Naive thymus-derived CD4-positive, alpha-beta T cell (primary cell): ENCODE measurements around the gene PRKN. TPM values are rescaled to one million over a fixed set of nuclear protein-coding genes. Genes with fewer than 3 reads are reported as not detected.

Experiments
- ATAC-seq: fragments of 150-1000 bp; cut with Tn5 transposase; 2 replicates; pipeline ENCODE4 v1.10.0; 2021; ENCODE audit warnings: mild to moderate bottlenecking, moderate library complexity
- CTCF ChIA-PET: fragments of 350-600 bp; sonication (Branson Sonifier 250); formaldehyde crosslinking; loops from one replicate; lab custom pipeline; 2021; ENCODE audit warnings: antibody characterized with exemption; lab: Charles Lee
- POLR2A ChIA-PET: fragments of 350-600 bp; sonication (Branson Sonifier 250); formaldehyde crosslinking; loops from one replicate; lab custom pipeline; 2021; ENCODE audit warnings: antibody characterized with exemption, inconsistent platforms; lab: Charles Lee
- DNase-seq, 9 donors: peaks; one replicate each; pipeline versions ENCODE4 v3.0.0 to v3.0.0-alpha.2; 2020 to 2022; ENCODE audit warnings: mixed read lengths in 1 of 9
- H3K27ac ChIP-seq: one replicate; pipeline ENCODE4 v1.7.0; 2013; ENCODE audit warnings: mild to moderate bottlenecking, low read depth, low read length, moderate library complexity
- H3K27me3 ChIP-seq, 2 donors: one replicate each; pipeline ENCODE4 v1.7.0; 2013; ENCODE audit warnings: low read length in 2 of 2, mild to moderate bottlenecking in 2 of 2, moderate library complexity in 2 of 2; ENCODE audit not compliant: control insufficient read depth in 2 of 2, insufficient read depth in 2 of 2
- H3K36me3 ChIP-seq, 3 experiments: 1 replicate in 2 of 3; 2 replicates in 1 of 3; pipeline ENCODE4 v1.7.0; 2013; ENCODE audit warnings: low read length in 3 of 3, mild to moderate bottlenecking in 3 of 3, moderate library complexity in 1 of 3; ENCODE audit not compliant: insufficient read depth in 3 of 3, control insufficient read depth in 2 of 3
- H3K4me1 ChIP-seq, 2 donors: one replicate each; pipeline ENCODE4 v1.7.0; 2013; ENCODE audit warnings: low read length in 2 of 2, mild to moderate bottlenecking in 2 of 2, moderate library complexity in 1 of 2; ENCODE audit not compliant: control insufficient read depth in 2 of 2, insufficient read depth in 2 of 2
- H3K4me3 ChIP-seq: 2 replicates; pipeline ENCODE4 v1.7.0; 2013; ENCODE audit warnings: mild to moderate bottlenecking, low read length
- H3K9me3 ChIP-seq, 3 experiments: 1 replicate in 2 of 3; 2 replicates in 1 of 3; pipeline ENCODE4 v1.7.0; 2013; ENCODE audit warnings: low read length in 3 of 3; ENCODE audit not compliant: control insufficient read depth in 2 of 3
- H3K27ac Mint-ChIP-seq, 9 donors: one replicate each; pipeline ENCODE4 v1.8.0; 2020 to 2022; ENCODE audit warnings: mixed read lengths in 9 of 9, mild to moderate bottlenecking in 8 of 9, moderate library complexity in 5 of 9, inconsistent platforms in 2 of 9
- H3K27me3 Mint-ChIP-seq, 5 donors: one replicate each; pipeline ENCODE4 v1.8.0; 2021 to 2022; ENCODE audit warnings: mixed read lengths in 5 of 5, mild to moderate bottlenecking in 1 of 5
- H3K36me3 Mint-ChIP-seq, 5 donors: one replicate each; pipeline ENCODE4 v1.8.0; 2020 to 2022; ENCODE audit warnings: mixed read lengths in 5 of 5, mild to moderate bottlenecking in 3 of 5, inconsistent platforms in 1 of 5
- H3K4me1 Mint-ChIP-seq, 7 donors: one replicate each; pipeline ENCODE4 v1.8.0; 2020 to 2022; ENCODE audit warnings: mixed read lengths in 7 of 7, mild to moderate bottlenecking in 3 of 7, inconsistent platforms in 1 of 7
- H3K4me3 Mint-ChIP-seq, 10 donors: one replicate each; pipeline ENCODE4 v1.8.0; 2020 to 2022; ENCODE audit warnings: mild to moderate bottlenecking in 10 of 10, mixed read lengths in 10 of 10, moderate library complexity in 6 of 10, inconsistent platforms in 2 of 10
- H3K9me3 Mint-ChIP-seq, 11 donors: one replicate each; pipeline ENCODE4 v1.8.0; 2020 to 2022; ENCODE audit warnings: mixed read lengths in 11 of 11, mild to moderate bottlenecking in 4 of 11, inconsistent platforms in 1 of 11, moderate library complexity in 1 of 11
- intact Hi-C, 2 donors: fragments of 100-400 bp; cut with micrococcal nuclease; formaldehyde crosslinking; loops; one replicate each; pipeline ENCODE4 v1.15.1; 2023
- polyA plus RNA-seq, 2 donors: library from polyadenylated mRNA; unstranded; fragments of 300-500 nt; fragmentation: Illumina TruSeq; gene quantifications; one replicate each; pipeline ENCODE4 v1.2.3, GENCODE V29; 2021
- total RNA-seq, 6 experiments: library from RNA in 5 of 6; stranded (reverse) in 5 of 6; gene quantifications; 1 replicate in 5 of 6; 2 replicates in 1 of 6; pipeline ENCODE4 v1.2.3 and lab custom pipeline; 2021 to 2026

The PRKN gene
- total and polyA plus RNA-seq, 7 experiments from 2014 or later, result 0.44 to 10.3 (median 8.1) TPM

- ChIA-PET POLR2A (no interaction called here), CTCF (no interaction called here)
- H3K27me3 ChIP-seq, result no peaks in the 10 kb centered on the region
- Mint-ChIP-seq H3K36me3 (peaks cover 0 to 20% (median 5%) of the 10 kb centered on the region in 5 donors), H3K27ac (no peak overlapping the region), H3K4me3 (no peak overlapping the region), H3K9me3 (peaks cover 0 to 3% (median 0%) of the 10 kb centered on the region in 11 donors), H3K27me3 (no peaks in the 10 kb centered on the region), H3K4me1 (no peaks in the 10 kb centered on the region)
- H3K36me3 ChIP-seq, result no peaks in the 10 kb centered on the region
- H3K27ac ChIP-seq, result no peak overlapping the region
- ATAC-seq (no peak), DNase-seq (no peak)
- H3K4me1 ChIP-seq, result no peaks in the 10 kb centered on the region
- H3K4me3 ChIP-seq, result no peak overlapping the region
- intact Hi-C loops, result no loop called here
- H3K9me3 ChIP-seq, result no peaks in the 10 kb centered on the region
Observed at GRCh38 chr6:162200945-162201690, 526.4 kb downstream of the PRKN start.

GRCh38 chr6:162200041-162200440 lies 527.5 kb downstream of the PRKN start:
- no peak for ATAC-seq
- H3K9me3 Mint-ChIP-seq, result peaks cover 0 to 2% (median 0%) of the 10 kb centered on the region in 11 donors
- H3K36me3 Mint-ChIP-seq, result peaks cover 0 to 16% (median 3%) of the 10 kb centered on the region in 5 donors
- H3K27ac ChIP-seq, result no peak overlapping the region
- H3K4me3 Mint-ChIP-seq, result no peak overlapping the region
- H3K27me3 ChIP-seq, result no peaks in the 10 kb centered on the region
- H3K4me1 ChIP-seq, result no peaks in the 10 kb centered on the region
- DNase-seq, result no peak
- intact Hi-C loops, result no loop called here
- CTCF ChIA-PET, result no interaction called here
- POLR2A ChIA-PET, result no interaction called here
- no peak overlapping the region for H3K4me3 ChIP-seq
- no peaks in the 10 kb centered on the region for H3K9me3 ChIP-seq
- no peaks in the 10 kb centered on the region for H3K4me1 Mint-ChIP-seq
- no peaks in the 10 kb centered on the region for H3K27me3 Mint-ChIP-seq
- no peaks in the 10 kb centered on the region for H3K36me3 ChIP-seq
- H3K27ac Mint-ChIP-seq, result no peak overlapping the region

- H3K36me3 Mint-ChIP-seq, result peaks cover 0 to 16% (median 8%) of the 10 kb centered on the region in 5 donors
- no peaks in the 10 kb centered on the region for H3K27me3 Mint-ChIP-seq
- DNase-seq (no peak), ATAC-seq (no peak)
- ChIA-PET CTCF (no interaction called here), POLR2A (no interaction called here)
- no peaks in the 10 kb centered on the region for H3K4me1 Mint-ChIP-seq
- H3K4me3 Mint-ChIP-seq, result no peak overlapping the region
- intact Hi-C loops, result no loop called here
- Histone ChIP-seq H3K4me1 (no peaks in the 10 kb centered on the region), H3K36me3 (no peaks in the 10 kb centered on the region), H3K4me3 (no peak overlapping the region), H3K27ac (no peak overlapping the region), H3K27me3 (no peaks in the 10 kb centered on the region), H3K9me3 (no peaks in the 10 kb centered on the region)
- H3K9me3 Mint-ChIP-seq, result peaks cover 0 to 2% (median 0%) of the 10 kb centered on the region in 11 donors
- H3K27ac Mint-ChIP-seq, result no peak overlapping the region
Observed at GRCh38 chr6:162198925-162199324, 528.6 kb downstream of the PRKN start.

GRCh38 chr6:162198076-162198475 lies 529.5 kb downstream of the PRKN start:
- ChIA-PET POLR2A (no interaction called here), CTCF (no interaction called here)
- ATAC-seq (no peak), DNase-seq (no peak)
- H3K4me3 Mint-ChIP-seq, result no peak overlapping the region
- Histone ChIP-seq H3K27ac (no peak overlapping the region), H3K9me3 (no peaks in the 10 kb centered on the region), H3K36me3 (no peaks in the 10 kb centered on the region), H3K4me1 (no peaks in the 10 kb centered on the region), H3K4me3 (no peak overlapping the region), H3K27me3 (no peaks in the 10 kb centered on the region)
- peaks cover 0 to 2% (median 0%) of the 10 kb centered on the region in 11 donors for H3K9me3 Mint-ChIP-seq
- no peak overlapping the region for H3K27ac Mint-ChIP-seq
- H3K27me3 Mint-ChIP-seq, result no peaks in the 10 kb centered on the region
- H3K4me1 Mint-ChIP-seq, result no peaks in the 10 kb centered on the region
- peaks cover 0 to 20% (median 15%) of the 10 kb centered on the region in 5 donors for H3K36me3 Mint-ChIP-seq
- intact Hi-C loops, result no loop called here

- Mint-ChIP-seq H3K36me3 (peaks cover 0 to 18% (median 15%) of the 10 kb centered on the region in 5 donors), H3K9me3 (peaks cover 0 to 5% (median 0%) of the 10 kb centered on the region in 11 donors), H3K27me3 (no peaks in the 10 kb centered on the region), H3K4me1 (no peaks in the 10 kb centered on the region), H3K4me3 (no peak overlapping the region), H3K27ac (no peak overlapping the region)
- no peak for DNase-seq
- intact Hi-C loops, result no loop called here
- ChIA-PET POLR2A (no interaction called here), CTCF (no interaction called here)
- ATAC-seq, result no peak
- Histone ChIP-seq H3K9me3 (no peaks in the 10 kb centered on the region), H3K27me3 (no peaks in the 10 kb centered on the region), H3K27ac (no peak overlapping the region), H3K36me3 (no peaks in the 10 kb centered on the region), H3K4me1 (no peaks in the 10 kb centered on the region), H3K4me3 (no peak overlapping the region)
Observed at GRCh38 chr6:162195441-162195840, 532.1 kb downstream of the PRKN start.

GRCh38 chr6:162190981-162191380 lies 536.6 kb downstream of the PRKN start:
- H3K36me3 Mint-ChIP-seq, result peaks cover 0 to 24% (median 21%) of the 10 kb centered on the region in 5 donors
- intact Hi-C loops, result no loop called here
- no peaks in the 10 kb centered on the region for H3K4me1 Mint-ChIP-seq
- ChIA-PET POLR2A (no interaction called here), CTCF (no interaction called here)
- no peaks in the 10 kb centered on the region for H3K27me3 Mint-ChIP-seq
- ATAC-seq (no peak), DNase-seq (no peak)
- Histone ChIP-seq H3K4me3 (no peak overlapping the region), H3K27me3 (no peaks in the 10 kb centered on the region), H3K27ac (no peak overlapping the region), H3K4me1 (no peaks in the 10 kb centered on the region), H3K9me3 (no peaks in the 10 kb centered on the region), H3K36me3 (no peaks in the 10 kb centered on the region)
- peaks cover 0 to 19% (median 3%) of the 10 kb centered on the region in 11 donors for H3K9me3 Mint-ChIP-seq
- no peak overlapping the region for H3K27ac Mint-ChIP-seq
- no peak overlapping the region for H3K4me3 Mint-ChIP-seq
